KMS-11 (cell line): ENCODE results near the gene NR2F1-AS1.
A peak's percentile ranks its signal among the peaks of the same experiment; 100 is the strongest.

ENCODE experiments used
- H2AFZ ChIP-seq: fragments of 200-600 bp; sonication (generic); 2 replicates; pipeline ENCODE4 v1.6.1; 2016; ENCODE audit warnings: antibody characterized with exemption, mixed run types, low read depth
- H3K27ac ChIP-seq: fragments of 200-600 bp; sonication (generic); 2 replicates; pipeline ENCODE4 v1.6.1; 2016; ENCODE audit warnings: mild to moderate bottlenecking, mixed run types
- H3K27me3 ChIP-seq: fragments of 200-600 bp; sonication (generic); 2 replicates; pipeline ENCODE4 v1.6.1; 2017; ENCODE audit warnings: mild to moderate bottlenecking, low read depth, mixed run types, moderate library complexity; ENCODE audit not compliant: insufficient read depth
- H3K36me3 ChIP-seq: fragments of 200-600 bp; sonication (generic); 2 replicates; pipeline ENCODE4 v1.6.1; 2017; ENCODE audit warnings: mild to moderate bottlenecking, mixed run types; ENCODE audit not compliant: insufficient read depth
- H3K4me1 ChIP-seq: fragments of 200-600 bp; sonication (generic); 2 replicates; pipeline ENCODE4 v1.6.1; 2016; ENCODE audit warnings: mild to moderate bottlenecking, low read depth, mixed run types; ENCODE audit not compliant: poor library complexity, severe bottlenecking
- H3K4me2 ChIP-seq: fragments of 200-600 bp; sonication (generic); 2 replicates; pipeline ENCODE4 v1.7.0; 2016; ENCODE audit warnings: mild to moderate bottlenecking, mixed run types
- H3K4me3 ChIP-seq: fragments of 200-600 bp; sonication (generic); IDR thresholded peaks from 2 replicates; pipeline ENCODE4 v1.6.1; 2017; ENCODE audit warnings: low read depth, low read length, mixed read lengths; ENCODE audit not compliant: insufficient read depth
- H3K79me2 ChIP-seq: fragments of 200-600 bp; sonication (generic); 2 replicates; pipeline ENCODE4 v1.6.1; 2016; ENCODE audit warnings: low read depth, mixed run types; ENCODE audit not compliant: insufficient read depth
- H3K9ac ChIP-seq: fragments of 200-600 bp; sonication (generic); 2 replicates; pipeline ENCODE4 v1.6.1; 2016; ENCODE audit warnings: mild to moderate bottlenecking, mixed run types
- H4K20me1 ChIP-seq: fragments of 200-600 bp; sonication (generic); 2 replicates; pipeline ENCODE4 v1.6.1; 2016; ENCODE audit warnings: mild to moderate bottlenecking, mixed run types; ENCODE audit not compliant: insufficient read depth
- TF ChIP-seq, protein P1 (sequence below): fragments of 200-600 bp; sonication (generic); conservative IDR thresholded peaks from 2 replicates; pipeline ENCODE4 v1.6.1; 2017; ENCODE audit warnings: low read depth, mild to moderate bottlenecking, antibody characterized with exemption, low read length, moderate library complexity, mixed read lengths

NR2F1-AS1 gene

DNA sequence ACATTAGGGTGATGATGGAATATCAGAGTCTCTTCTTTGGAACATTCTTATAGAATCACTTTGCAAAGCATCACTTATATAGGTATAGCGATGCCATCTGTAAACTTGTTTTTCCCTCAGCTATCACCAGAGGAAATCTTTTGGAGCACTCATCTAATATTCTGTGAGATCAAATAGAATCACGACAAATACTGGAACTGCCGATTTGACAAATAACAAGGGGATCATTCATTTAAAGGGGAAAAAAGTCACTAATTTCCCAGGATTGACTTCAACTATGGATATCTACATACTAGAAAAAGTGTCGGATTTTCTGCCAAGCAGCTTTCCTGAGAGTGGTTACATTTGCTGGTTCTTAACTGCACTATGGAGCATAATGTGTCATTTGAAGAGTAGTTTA is 178.6 kb downstream of the NR2F1-AS1 start:
- TF ChIP-seq, protein P1, sequence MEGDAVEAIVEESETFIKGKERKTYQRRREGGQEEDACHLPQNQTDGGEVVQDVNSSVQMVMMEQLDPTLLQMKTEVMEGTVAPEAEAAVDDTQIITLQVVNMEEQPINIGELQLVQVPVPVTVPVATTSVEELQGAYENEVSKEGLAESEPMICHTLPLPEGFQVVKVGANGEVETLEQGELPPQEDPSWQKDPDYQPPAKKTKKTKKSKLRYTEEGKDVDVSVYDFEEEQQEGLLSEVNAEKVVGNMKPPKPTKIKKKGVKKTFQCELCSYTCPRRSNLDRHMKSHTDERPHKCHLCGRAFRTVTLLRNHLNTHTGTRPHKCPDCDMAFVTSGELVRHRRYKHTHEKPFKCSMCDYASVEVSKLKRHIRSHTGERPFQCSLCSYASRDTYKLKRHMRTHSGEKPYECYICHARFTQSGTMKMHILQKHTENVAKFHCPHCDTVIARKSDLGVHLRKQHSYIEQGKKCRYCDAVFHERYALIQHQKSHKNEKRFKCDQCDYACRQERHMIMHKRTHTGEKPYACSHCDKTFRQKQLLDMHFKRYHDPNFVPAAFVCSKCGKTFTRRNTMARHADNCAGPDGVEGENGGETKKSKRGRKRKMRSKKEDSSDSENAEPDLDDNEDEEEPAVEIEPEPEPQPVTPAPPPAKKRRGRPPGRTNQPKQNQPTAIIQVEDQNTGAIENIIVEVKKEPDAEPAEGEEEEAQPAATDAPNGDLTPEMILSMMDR: no peak
- Histone ChIP-seq H3K36me3 (no peaks in the 10 kb centered on the region), H3K4me2 (peak overlapping the region; percentile 47; the same call in 1 of the 2 replicates), H3K27me3 (no peaks in the 10 kb centered on the region), H3K27ac (peak overlapping the region; percentile 49; the same call in 1 of the 2 replicates), H3K4me1 (peaks cover 51% of the 10 kb centered on the region), H4K20me1 (no peaks in the 10 kb centered on the region), H3K4me3 (no peak overlapping the region), H3K9ac (no peak overlapping the region), H2AFZ (no peak overlapping the region), H3K79me2 (no peaks in the 10 kb centered on the region)

DNA sequence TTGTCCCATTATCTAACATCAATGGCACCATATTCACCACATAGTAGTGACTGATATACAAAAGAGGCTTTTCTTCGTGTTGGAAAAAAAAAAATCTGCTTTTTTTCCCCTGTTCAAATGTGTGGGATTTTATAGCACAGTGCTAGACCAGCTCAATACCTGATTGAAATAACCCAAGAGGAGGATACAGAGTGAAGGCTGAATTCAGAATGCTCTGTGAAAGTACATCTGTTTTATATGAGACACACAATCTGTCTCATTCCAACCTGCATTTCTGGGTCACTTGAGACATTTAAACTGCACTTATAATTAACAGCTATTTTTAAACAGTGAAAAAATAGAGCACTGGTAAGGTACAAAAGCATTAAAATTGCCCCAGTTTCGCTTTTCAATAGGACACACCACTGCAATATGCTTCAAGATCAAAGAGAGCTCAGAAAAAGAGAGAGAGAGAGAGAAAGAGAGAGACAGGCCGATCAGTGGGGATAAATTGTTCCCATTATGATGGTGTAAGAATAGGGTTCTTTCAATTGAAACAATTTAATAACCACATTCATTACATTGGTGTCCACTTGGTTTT is 179.3 kb downstream of the NR2F1-AS1 start:
- peak overlapping the region; percentile 32; the same call in 1 of the 2 replicates for H2AFZ ChIP-seq
- no peak overlapping the region; the same call in 1 of the 2 replicates for H3K9ac ChIP-seq
- no peaks in the 10 kb centered on the region for H3K36me3 ChIP-seq
- peak overlapping the region; percentile 47 for H3K4me2 ChIP-seq
- no peak overlapping the region for H3K4me3 ChIP-seq
- H3K27me3 ChIP-seq: no peaks in the 10 kb centered on the region
- H3K79me2 ChIP-seq: no peaks in the 10 kb centered on the region
- H4K20me1 ChIP-seq: no peaks in the 10 kb centered on the region
- H3K4me1 ChIP-seq: peaks cover 51% of the 10 kb centered on the region
- peak overlapping the region; percentile 49 for H3K27ac ChIP-seq
- TF ChIP-seq, protein P1: no peak

DNA sequence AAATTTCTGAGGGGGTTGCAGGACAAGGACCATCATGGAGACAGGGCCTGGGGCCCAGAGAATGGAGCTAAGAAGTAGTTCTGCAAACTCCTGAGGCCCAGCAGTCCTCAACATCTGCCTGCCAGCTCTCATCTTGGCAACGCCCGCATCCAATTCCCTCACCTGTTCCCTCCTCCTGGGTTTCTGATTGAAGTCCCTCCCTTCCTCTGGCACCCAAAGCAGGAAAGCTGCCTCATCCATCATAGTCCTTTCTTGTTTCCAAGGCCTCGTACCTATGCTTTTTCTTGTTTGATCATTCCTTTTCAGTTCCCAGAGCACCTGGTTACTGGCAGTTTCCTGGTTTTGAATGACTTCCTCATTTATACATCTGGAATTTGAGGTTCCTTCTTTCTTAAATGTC is 181.3 kb downstream of the NR2F1-AS1 start:
- H3K9ac ChIP-seq: no peak overlapping the region
- H3K4me1 ChIP-seq: peaks cover 51% of the 10 kb centered on the region
- no peak overlapping the region for H3K4me3 ChIP-seq
- no peaks in the 10 kb centered on the region for H3K36me3 ChIP-seq
- no peak overlapping the region; the same call in 1 of the 2 replicates for H3K4me2 ChIP-seq
- no peaks in the 10 kb centered on the region for H3K27me3 ChIP-seq
- TF ChIP-seq, protein P1: no peak
- H4K20me1 ChIP-seq: no peaks in the 10 kb centered on the region
- H3K27ac ChIP-seq: no peak overlapping the region
- no peaks in the 10 kb centered on the region for H3K79me2 ChIP-seq
- H2AFZ ChIP-seq: no peak overlapping the region

DNA sequence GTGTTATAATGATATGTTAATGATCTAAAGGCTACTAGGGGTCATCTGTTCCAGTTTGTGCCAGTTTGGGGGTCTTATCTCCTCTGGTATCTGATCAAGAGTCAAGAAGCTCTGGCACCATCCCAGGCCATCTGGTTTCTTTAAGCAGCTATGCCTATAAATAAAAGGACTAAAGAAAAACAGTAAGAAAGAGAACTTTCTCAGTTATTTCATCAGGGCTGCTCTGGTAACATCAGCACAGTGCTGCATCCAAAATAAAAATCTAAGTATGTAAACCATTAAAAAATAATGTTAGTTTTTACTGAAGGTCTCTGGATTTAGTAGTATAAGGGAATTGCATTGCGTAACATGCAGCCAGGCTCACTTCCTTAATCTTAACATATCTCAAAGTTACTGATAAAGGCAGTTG is 185.0 kb downstream of the NR2F1-AS1 start:
- Histone ChIP-seq H3K4me2 (no peak overlapping the region), H3K4me3 (no peak overlapping the region), H2AFZ (no peak overlapping the region), H3K4me1 (peaks cover 14% of the 10 kb centered on the region), H3K79me2 (no peaks in the 10 kb centered on the region), H3K36me3 (no peaks in the 10 kb centered on the region), H3K27ac (no peak overlapping the region), H4K20me1 (no peaks in the 10 kb centered on the region), H3K27me3 (no peaks in the 10 kb centered on the region), H3K9ac (no peak overlapping the region)
- TF ChIP-seq, protein P1: no peak
